Mesenchymal stem cell (in vitro differentiated cells and primary cell): ENCODE measurements around the gene PBX2. TPM values are rescaled to one million over a fixed set of nuclear protein-coding genes. Genes with fewer than 3 reads are reported as not detected.

Source experiments
- DNase-seq: peaks from one replicate; pipeline ENCODE4 v3.0.0-alpha.2; 2013
- H2AFZ ChIP-seq: one replicate; pipeline ENCODE4 v1.6.1; 2013; ENCODE audit warnings: low read depth, mild to moderate bottlenecking, control low read depth, inconsistent platforms, low read length, moderate library complexity
- H2AK5ac ChIP-seq: 2 replicates; pipeline ENCODE4 v1.6.1; 2013; ENCODE audit warnings: low read length, moderate library complexity, mild to moderate bottlenecking, inconsistent platforms; ENCODE audit not compliant: severe bottlenecking
- H2BK120ac ChIP-seq: one replicate; pipeline ENCODE4 v1.6.1; 2013; ENCODE audit warnings: low read depth, mild to moderate bottlenecking, inconsistent platforms, low read length, moderate library complexity
- H2BK12ac ChIP-seq, 2 experiments: one replicate each; pipeline ENCODE4 v1.6.1; 2013; ENCODE audit warnings: inconsistent platforms in 2 of 2, low read length in 2 of 2, mild to moderate bottlenecking in 2 of 2, moderate library complexity in 2 of 2, control low read depth in 1 of 2
- H2BK15ac ChIP-seq: one replicate; pipeline ENCODE4 v1.6.1; 2013; ENCODE audit warnings: mild to moderate bottlenecking, low read depth, inconsistent platforms; ENCODE audit not compliant: poor library complexity, severe bottlenecking
- H2BK5ac ChIP-seq: 2 replicates; pipeline ENCODE4 v1.6.1; 2013; ENCODE audit warnings: low read depth, mild to moderate bottlenecking, low read length, control low read depth, inconsistent platforms; ENCODE audit not compliant: poor library complexity, severe bottlenecking
- H3K14ac ChIP-seq, 2 experiments: one replicate each; pipeline ENCODE4 v1.6.1; 2013; ENCODE audit warnings: inconsistent platforms in 2 of 2, low read length in 2 of 2, control low read depth in 1 of 2, mild to moderate bottlenecking in 1 of 2, moderate library complexity in 1 of 2
- H3K18ac ChIP-seq, 2 experiments: one replicate each; pipeline ENCODE4 v1.6.1; 2013; ENCODE audit warnings: inconsistent platforms in 2 of 2, low read length in 2 of 2, control low read depth in 1 of 2, low read depth in 1 of 2, mild to moderate bottlenecking in 1 of 2
- H3K23ac ChIP-seq, 2 experiments: one replicate each; pipeline ENCODE4 v1.6.1; 2013; ENCODE audit warnings: inconsistent platforms in 2 of 2, low read length in 2 of 2, mild to moderate bottlenecking in 2 of 2, moderate library complexity in 2 of 2, control low read depth in 1 of 2
- H3K27ac ChIP-seq: 2 replicates; pipeline ENCODE4 v1.5.1; 2013; ENCODE audit warnings: mild to moderate bottlenecking, moderate library complexity, low read length, control low read depth, inconsistent platforms; ENCODE audit not compliant: poor library complexity, severe bottlenecking
- H3K27me3 ChIP-seq, 2 experiments: 2 replicates each; pipeline versions ENCODE4 v1.6.1 to v1.7.0; 2013; ENCODE audit warnings: low read length in 2 of 2, mild to moderate bottlenecking in 2 of 2, moderate library complexity in 2 of 2, control low read depth in 1 of 2, inconsistent platforms in 1 of 2; ENCODE audit not compliant: control insufficient read depth in 1 of 2, insufficient read depth in 1 of 2
- H3K36me3 ChIP-seq, 2 experiments: 2 replicates each; pipeline versions ENCODE4 v1.6.1 to v1.7.0; 2013; ENCODE audit warnings: low read length in 2 of 2, control low read depth in 1 of 2, inconsistent platforms in 1 of 2, low read depth in 1 of 2, mild to moderate bottlenecking in 1 of 2; ENCODE audit not compliant: insufficient read depth in 2 of 2, control insufficient read depth in 1 of 2
- H3K4ac ChIP-seq, 2 experiments: one replicate each; pipeline ENCODE4 v1.6.1; 2013; ENCODE audit warnings: inconsistent platforms in 2 of 2, low read length in 2 of 2, mild to moderate bottlenecking in 2 of 2, moderate library complexity in 2 of 2, control low read depth in 1 of 2, low read depth in 1 of 2
- H3K4me1 ChIP-seq: 2 replicates; pipeline ENCODE4 v1.6.1; 2013; ENCODE audit warnings: low read depth, low read length, control low read depth; ENCODE audit not compliant: control insufficient read depth, insufficient read depth
- H3K4me2 ChIP-seq: 2 replicates; pipeline ENCODE4 v1.6.1; 2013; ENCODE audit warnings: low read length, mild to moderate bottlenecking, inconsistent platforms; ENCODE audit not compliant: poor library complexity, severe bottlenecking
- H3K4me3 ChIP-seq, 2 experiments: 2 replicates each; pipeline versions ENCODE4 v1.5.1 to v1.7.0; 2013; ENCODE audit warnings: low read length in 2 of 2, mild to moderate bottlenecking in 2 of 2, control low read depth in 1 of 2, low read depth in 1 of 2; ENCODE audit not compliant: insufficient read depth in 1 of 2
- H3K79me1 ChIP-seq: replicated peaks from 2 replicates; pipeline ENCODE4 v1.6.1; 2013; ENCODE audit warnings: mild to moderate bottlenecking, control low read depth, low read length, inconsistent platforms; ENCODE audit not compliant: poor library complexity, severe bottlenecking
- H3K9ac ChIP-seq: 2 replicates; pipeline ENCODE4 v1.7.0; 2013; ENCODE audit warnings: mild to moderate bottlenecking, low read length, moderate library complexity
- H3K9me3 ChIP-seq: 2 replicates; pipeline ENCODE4 v1.7.0; 2013; ENCODE audit warnings: mild to moderate bottlenecking, low read length; ENCODE audit not compliant: control insufficient read depth
- H4K8ac ChIP-seq: one replicate; pipeline ENCODE4 v1.6.1; 2013; ENCODE audit warnings: inconsistent platforms, mild to moderate bottlenecking, low read length, moderate library complexity
- H4K91ac ChIP-seq: one replicate; pipeline ENCODE4 v1.6.1; 2013; ENCODE audit warnings: mild to moderate bottlenecking, low read length, inconsistent platforms
- WGBS: methylation state at CpG from one replicate; pipeline ENCODE4 v1.1.7; 2013; ENCODE audit warnings: mixed read lengths; 5-methylcytosine and 5-hydroxymethylcytosine counted together
- polyA plus RNA-seq, 2 experiments: library from polyadenylated mRNA; stranded (reverse); fragments of 200-250 nt; gene quantifications; one replicate each; pipeline ENCODE4 v1.2.3, GENCODE V29; 2013

The PBX2 gene
- 81.5 TPM for polyA plus RNA-seq (2013, experiment 1 of 2)
- 78.7 TPM for polyA plus RNA-seq (2013, experiment 2 of 2)

- Histone ChIP-seq H2BK5ac (peak within 1 kb of the TSS; percentile 81), H2AFZ (no peak within 1 kb of the TSS), H2AK5ac (peak within 1 kb of the TSS; percentile 84), H2BK120ac (peak within 1 kb of the TSS; percentile 99), H3K79me1 (peaks cover 14% of the 10 kb centered on the region), H3K9ac (peak within 1 kb of the TSS; percentile 95), H3K4ac (peak within 1 kb of the TSS; percentile 87 to 93), H4K8ac (peak within 1 kb of the TSS; percentile 93), H4K91ac (peak within 1 kb of the TSS; percentile 97), H3K4me1 (peaks cover 37% of the 10 kb centered on the region), H3K9me3 (no peaks in the 10 kb centered on the region), H3K18ac (peak within 1 kb of the TSS; percentile 96 to 97), H2BK15ac (peak within 1 kb of the TSS; percentile 96), H3K36me3 (peaks cover 24 to 27% of the 10 kb centered on the region in 2 experiments), H3K27me3 (no peaks in the 10 kb centered on the region), H3K14ac (peak within 1 kb of the TSS; percentile 87 to 92), H3K4me2 (peak within 1 kb of the TSS; percentile 83), H3K27ac (peak within 1 kb of the TSS; percentile 79), H3K4me3 (peak within 1 kb of the TSS; percentile 66 to 94), H3K23ac (peak within 1 kb of the TSS in 1 of 2 experiments; percentile 57), H2BK12ac (peak within 1 kb of the TSS; percentile 84 to 98)
- peak; percentile 94 for DNase-seq
- 0% methylated on average over 16 of the region's 23 CpGs for WGBS
These were observed at the start of gene PBX2 for GRCh38 chr6:32190054-32190851. TSS of gene PBX2 (minus strand) at chr6:32190202. CDS start at chr6:32189915, 287 bp downstream.

GRCh38 chr6:32239462-32239861 is 49.5 kb upstream of the PBX2 start:
- Histone ChIP-seq H3K18ac (no peak overlapping the region), H2BK15ac (no peak overlapping the region), H3K27ac (no peak overlapping the region), H2AFZ (no peak overlapping the region), H3K4me1 (no peaks in the 10 kb centered on the region), H2BK120ac (no peak overlapping the region), H3K14ac (no peak overlapping the region), H2AK5ac (no peak overlapping the region), H3K9ac (no peak overlapping the region), H3K79me1 (no peaks in the 10 kb centered on the region), H3K4ac (no peak overlapping the region), H2BK5ac (no peak overlapping the region), H4K8ac (no peak overlapping the region), H3K4me2 (no peak overlapping the region), H3K36me3 (no peaks in the 10 kb centered on the region), H2BK12ac (no peak overlapping the region), H3K23ac (no peak overlapping the region), H3K27me3 (peaks cover 9 to 18% of the 10 kb centered on the region in 2 experiments), H4K91ac (no peak overlapping the region), H3K9me3 (no peaks in the 10 kb centered on the region), H3K4me3 (no peak overlapping the region)
- no peak for DNase-seq
- WGBS, result 94% methylated on average over 2 of the region's 2 CpGs

- Histone ChIP-seq H3K4me2 (no peak overlapping the region), H3K27me3 (peaks cover 0 to 3% of the 10 kb centered on the region in 2 experiments), H2BK120ac (no peak overlapping the region), H3K9me3 (no peaks in the 10 kb centered on the region), H3K36me3 (no peaks in the 10 kb centered on the region), H4K8ac (no peak overlapping the region), H2BK12ac (no peak overlapping the region), H3K23ac (no peak overlapping the region), H3K4me3 (no peak overlapping the region), H3K4me1 (no peaks in the 10 kb centered on the region), H3K9ac (no peak overlapping the region), H3K14ac (no peak overlapping the region), H2AFZ (no peak overlapping the region), H4K91ac (no peak overlapping the region), H2BK15ac (no peak overlapping the region), H3K27ac (no peak overlapping the region), H3K18ac (no peak overlapping the region), H2AK5ac (no peak overlapping the region), H3K4ac (no peak overlapping the region), H2BK5ac (no peak overlapping the region), H3K79me1 (no peaks in the 10 kb centered on the region)
- 56% methylated on average over 4 of the region's 4 CpGs for WGBS
- no peak for DNase-seq
These were observed 44.9 kb upstream of the PBX2 start for GRCh38 chr6:32234934-32235333.

GRCh38 chr6:32226434-32226833 is 36.4 kb upstream of the PBX2 start:
- H3K9me3 ChIP-seq, result no peaks in the 10 kb centered on the region
- H2BK5ac ChIP-seq, result no peak overlapping the region
- no peaks in the 10 kb centered on the region for H3K4me1 ChIP-seq
- H2AFZ ChIP-seq, result no peak overlapping the region
- H3K4me3 ChIP-seq, result no peak overlapping the region
- over 99% methylated on average over 6 of the region's 7 CpGs for WGBS
- no peaks in the 10 kb centered on the region for H3K79me1 ChIP-seq
- no peak overlapping the region for H2BK120ac ChIP-seq
- no peaks in the 10 kb centered on the region for H3K36me3 ChIP-seq
- H3K4ac ChIP-seq, result no peak overlapping the region
- H3K27me3 ChIP-seq, result peaks cover 15 to 38% of the 10 kb centered on the region in 2 experiments
- H2BK12ac ChIP-seq, result no peak overlapping the region
- DNase-seq, result no peak
- H4K8ac ChIP-seq, result no peak overlapping the region
- no peak overlapping the region for H2AK5ac ChIP-seq
- no peak overlapping the region for H3K23ac ChIP-seq
- H3K4me2 ChIP-seq, result no peak overlapping the region
- no peak overlapping the region for H3K9ac ChIP-seq
- no peak overlapping the region for H3K14ac ChIP-seq
- no peak overlapping the region for H3K27ac ChIP-seq
- no peak overlapping the region for H2BK15ac ChIP-seq
- H3K18ac ChIP-seq, result no peak overlapping the region
- no peak overlapping the region for H4K91ac ChIP-seq
